Measurements from ENCODE around the gene PNPO.
"Not testable (repeated sequence)": the region's sequence is repeated elsewhere in the genome, so short reads cannot be mapped to it uniquely, and the experiment has no call there.

Gene PNPO

DNA sequence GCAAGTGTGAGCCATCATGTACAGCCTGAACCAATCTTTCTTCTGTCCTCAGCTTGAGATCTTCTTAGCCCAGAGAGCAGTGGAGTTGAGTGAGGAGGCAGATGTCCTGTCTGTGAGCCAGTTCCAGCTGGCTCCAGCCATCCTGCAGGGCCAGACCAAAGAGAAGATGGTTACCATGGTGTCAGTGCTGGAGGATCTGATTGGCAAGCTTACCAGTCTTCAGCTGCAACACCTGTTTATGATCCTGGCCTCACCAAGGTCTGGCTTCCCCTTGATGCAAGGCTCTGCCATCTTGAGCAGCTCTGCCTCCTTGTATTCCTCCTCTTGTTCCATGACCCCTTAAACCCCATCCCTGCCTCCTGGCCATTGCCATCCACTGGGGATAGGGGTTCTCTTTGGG is 39.2 kb downstream of the PNPO start:
- no peak for DNase-seq

DNA sequence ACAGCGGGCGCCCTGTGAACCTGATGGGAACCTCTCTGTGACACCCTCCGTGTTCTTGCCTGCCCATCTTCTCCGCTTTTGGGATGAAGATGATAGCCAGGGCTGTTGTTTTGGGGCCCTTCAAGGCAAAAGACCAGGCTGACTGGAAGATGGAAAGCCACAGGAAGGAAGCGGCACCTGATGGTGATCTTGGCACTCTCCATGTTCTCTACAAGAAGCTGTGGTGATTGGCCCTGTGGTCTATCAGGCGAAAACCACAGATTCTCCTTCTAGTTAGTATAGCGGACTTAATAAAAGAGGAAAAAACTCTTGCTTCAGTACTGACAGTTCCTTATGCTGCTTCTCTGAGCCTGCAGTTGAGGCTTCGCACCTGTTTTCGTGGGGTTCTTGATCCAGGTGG is 40.1 kb downstream of the PNPO start:
- no peak for DNase-seq

DNA sequence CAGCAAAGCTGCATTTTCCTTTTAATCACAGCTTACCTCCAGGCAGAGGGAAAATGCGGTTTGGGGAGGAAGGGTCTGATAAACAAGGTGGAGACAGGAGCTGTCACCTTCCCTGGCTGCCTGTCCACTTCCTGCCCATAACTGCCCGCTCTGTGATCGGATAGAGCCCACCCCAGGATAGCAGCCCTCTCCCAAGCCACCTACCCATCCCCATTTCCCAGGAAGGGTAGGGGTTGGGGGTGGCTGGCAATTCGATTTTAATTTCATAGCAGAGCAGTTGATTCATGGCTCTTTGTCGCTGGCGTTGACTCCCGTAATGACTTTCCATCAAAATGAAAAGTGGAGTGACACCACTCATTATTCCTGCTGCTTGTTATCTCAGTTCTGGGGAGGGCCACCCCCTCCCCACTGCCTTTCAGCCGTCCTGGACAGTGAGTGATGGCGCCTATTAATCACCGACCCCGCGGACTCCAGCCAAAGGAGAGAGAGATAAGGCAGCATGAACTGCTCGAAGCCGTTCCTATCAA is 40.8 kb downstream of the PNPO start:
- DNase-seq = no peak

DNA sequence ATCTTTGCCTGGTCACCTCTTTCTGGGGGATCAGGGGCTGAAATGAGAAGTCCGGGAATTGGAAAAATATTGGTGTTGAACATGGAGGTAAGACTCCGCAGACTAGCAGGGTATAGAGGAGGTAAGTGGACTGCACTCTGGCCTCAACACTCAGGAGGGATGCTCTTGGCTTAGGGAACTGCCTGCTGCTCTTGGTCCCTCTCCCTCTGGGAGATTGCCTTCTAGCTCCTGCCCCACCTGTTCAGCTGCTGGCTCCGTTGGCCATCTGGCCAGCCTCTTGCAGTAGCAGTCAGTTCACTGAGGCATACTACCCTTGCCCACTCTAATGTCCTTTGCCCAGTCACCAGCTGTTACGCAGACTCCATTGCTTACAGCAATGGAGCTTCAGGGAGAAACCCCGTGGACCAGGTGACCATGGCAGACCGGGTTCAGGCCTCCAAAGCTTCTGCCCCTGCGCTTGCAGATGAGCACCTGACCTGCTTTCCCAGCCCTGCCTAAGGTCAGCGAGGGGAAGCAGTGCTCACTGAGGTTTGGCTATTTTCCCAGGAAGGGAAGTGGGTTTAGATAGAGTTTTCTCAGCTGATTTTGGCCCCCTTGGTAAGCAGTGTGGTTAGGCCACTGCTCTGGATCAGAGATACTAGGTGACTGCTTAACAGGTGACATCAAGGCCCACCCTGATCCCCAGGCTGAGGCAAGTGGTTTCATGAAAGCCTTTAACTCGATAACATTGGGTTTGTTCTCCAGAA is 41.4 kb downstream of the PNPO start:
- no peak for DNase-seq

DNA sequence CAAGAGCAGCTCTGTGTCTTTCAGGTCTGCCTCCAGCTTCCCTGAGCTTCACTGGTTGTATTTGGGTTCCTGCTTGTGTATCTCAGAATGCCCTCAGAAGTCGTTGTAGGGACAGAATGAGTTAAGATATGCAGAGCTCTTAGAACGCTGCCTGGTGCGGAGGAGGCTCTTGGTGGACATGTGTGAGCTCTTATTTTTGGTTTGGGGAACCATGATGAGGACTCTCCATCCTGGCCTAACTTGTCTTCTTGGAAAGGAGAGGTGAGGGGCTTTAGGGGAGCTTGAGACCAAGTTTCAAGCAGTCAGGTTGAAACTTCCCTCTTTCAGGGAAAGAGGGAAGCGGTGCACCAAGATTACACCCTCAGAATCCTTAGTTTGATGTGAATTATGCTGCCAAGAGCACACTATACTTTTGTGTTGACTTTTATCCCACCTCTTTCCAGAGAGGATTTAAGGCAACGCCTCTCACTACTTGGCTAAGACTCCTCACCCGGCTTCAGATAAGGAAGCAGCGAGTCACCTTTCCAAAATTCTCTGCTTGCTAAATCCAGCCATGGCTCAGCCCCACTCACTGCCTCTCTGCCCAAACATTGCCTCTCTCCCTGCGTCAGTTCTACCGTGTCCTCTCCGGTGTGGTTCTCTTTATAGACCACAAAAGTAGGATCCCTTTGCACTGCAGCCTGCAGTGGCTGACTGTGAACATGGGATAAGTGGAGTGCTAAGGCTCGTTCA is 42.3 kb downstream of the PNPO start:
- no peak for DNase-seq

DNA sequence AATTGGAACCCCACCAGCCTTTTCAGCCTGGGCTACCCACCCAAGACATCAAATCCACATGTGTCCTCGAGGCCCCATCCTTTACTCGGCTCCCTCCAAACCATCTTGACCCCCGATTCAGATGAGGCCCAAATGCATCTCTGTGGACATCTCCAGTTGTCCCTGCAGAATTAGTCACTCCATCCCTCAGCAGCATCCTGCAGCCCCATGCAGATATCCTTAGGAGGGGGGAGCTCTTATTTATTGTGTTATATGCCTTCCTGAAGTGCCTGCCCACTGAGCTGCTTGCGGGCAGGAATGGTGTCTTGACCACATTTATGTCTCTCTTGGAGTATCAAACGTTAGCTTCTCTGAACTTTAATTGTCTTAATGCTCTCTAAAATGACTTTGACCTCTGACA is 45.1 kb downstream of the PNPO start:
- DNase-seq = no peak

DNA sequence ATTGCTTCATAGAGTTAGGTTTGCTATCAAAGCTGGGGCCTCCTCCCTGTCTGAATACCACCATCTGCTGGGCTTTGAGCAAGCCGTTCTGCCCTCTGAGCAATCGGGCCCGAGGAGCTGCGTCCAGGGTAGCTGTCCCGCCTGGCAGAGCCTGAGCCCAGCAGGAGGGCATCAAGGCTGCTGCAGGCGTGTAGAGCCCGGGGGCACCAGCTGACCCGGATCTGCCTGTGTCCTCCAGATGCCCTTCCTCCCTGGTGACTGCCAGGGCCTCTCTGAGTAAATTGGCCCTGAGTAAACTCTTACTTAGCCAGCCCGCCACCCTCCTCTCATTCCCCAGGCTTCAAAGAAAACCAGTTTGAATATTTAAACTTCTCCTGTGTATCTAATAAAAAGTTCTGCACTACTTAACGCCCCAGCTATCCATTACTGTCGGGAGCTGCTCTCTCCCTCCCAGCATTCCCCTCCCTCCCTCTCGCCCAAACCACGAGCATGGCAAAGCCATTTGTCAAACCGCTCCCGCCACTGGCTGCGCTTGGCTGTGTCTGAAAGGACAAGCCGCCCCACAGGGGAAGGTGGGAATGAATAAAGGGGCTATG is 46.0 kb downstream of the PNPO start:
- no peak for DNase-seq

DNA sequence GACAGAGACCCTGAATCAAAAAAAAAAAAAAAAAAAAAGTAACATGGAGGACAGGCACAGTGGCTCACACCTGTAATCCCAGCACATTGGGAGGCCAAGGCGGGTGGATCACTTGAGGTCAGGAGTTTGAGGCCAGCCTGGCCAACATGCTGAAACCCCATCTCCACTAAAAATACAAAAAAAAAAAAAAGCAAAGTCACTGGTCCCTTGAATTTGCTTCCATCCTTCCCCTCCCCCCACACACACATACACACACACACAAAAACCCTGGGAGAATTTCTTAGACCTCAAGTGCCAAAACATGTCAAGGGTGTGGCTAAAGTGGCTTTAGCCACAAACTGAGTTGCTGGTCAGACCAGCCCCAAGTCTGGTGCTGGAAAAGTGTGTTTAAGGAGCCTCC is 47.1 kb downstream of the PNPO start:
- not testable (repeated sequence) for DNase-seq

DNA sequence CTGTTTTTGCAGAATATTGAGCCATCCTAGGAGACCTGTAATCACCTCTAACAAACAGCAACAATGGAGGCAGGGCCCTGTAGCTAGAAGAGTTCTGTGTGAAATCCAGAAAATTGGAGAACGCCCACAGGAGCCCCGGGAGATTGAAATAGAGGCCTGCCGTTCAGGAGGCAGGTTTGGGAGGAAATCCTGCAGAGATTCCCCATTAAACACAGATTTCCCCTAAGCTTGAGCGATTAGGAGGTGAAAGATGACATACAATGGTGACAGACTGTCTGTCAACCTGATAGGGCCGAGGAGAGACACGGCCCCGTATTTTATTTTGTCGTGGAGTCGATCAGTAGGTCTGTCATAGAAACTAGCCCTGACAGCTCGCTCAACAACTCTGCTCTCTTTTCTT is 47.8 kb downstream of the PNPO start:
- no peak for DNase-seq

DNA sequence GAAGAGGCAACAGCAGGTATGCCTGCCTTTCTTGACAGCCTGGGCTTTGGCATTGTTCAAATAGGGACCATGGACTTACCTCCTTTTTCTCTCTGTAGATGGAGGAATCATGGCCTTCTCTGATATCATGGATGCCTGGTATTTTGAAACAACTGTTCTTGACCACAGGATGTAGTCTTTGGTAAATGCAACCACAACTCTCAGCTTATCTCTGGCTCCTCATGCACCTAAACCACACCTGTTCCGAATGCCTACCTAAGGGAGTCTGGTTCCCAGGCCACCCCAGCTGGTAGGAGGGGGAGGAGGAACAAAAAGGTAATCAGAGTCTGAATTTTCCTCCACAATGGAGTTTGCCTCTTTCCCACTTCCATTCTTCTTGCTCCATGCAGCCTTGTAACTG is 48.3 kb downstream of the PNPO start:
- no peak for DNase-seq

DNA sequence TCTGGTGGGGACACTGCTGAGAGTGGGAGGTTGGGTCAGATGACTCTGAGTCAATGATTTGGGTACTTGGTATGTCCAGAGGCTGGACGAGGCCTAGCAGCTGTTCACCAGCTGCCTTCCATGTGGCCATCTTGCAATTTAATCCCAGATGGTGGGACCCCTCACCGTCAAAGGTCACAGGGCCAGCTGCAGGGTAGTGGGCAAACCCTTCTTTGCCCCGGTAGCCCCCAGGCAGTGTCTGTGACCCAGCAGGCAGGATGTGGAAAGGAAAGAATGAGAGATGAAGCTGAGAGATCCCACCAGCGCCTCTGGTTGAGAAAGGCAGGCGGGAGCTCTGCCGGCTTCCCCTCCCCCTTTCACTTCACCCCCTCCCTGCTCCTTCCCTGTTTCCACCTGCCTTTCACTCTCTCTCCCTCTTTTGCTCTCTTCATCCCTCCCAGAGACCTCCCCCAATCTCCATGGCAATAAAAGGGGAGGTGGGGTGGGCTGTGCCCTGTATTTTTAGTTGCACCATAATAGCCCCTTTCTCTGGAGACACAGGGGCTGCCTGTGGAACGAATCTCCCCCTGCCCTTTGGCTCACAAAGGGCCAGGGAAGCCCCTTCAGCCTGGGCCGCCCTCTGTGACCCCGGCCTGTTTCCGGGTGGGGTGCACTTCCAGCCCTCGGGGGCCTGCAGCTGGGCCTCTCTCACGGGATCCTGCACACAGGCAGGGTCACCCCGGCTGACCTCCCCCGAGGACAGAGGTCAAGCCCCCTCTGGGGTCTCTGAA is 49.8 kb downstream of the PNPO start:
- no peak for DNase-seq

DNA sequence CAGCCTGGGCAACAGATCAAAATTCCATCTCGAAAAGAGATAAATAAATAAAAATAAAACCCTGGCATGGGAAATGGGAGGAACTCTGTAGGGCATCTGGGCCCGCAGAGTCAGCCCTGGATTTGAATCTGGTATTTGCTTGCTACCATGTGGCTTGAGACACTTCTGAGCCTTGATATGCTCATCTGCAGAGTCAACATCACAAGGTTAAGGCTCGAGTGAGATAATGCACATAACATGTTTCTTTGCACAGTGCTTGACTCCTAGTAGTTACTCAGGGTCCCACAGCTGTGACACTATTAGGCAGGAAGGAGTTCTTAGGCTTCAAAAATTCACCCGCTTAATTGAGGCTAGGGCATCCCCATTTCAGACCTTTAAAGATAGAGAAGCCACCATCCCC is 50.8 kb downstream of the PNPO start:
- no peak for DNase-seq

DNA sequence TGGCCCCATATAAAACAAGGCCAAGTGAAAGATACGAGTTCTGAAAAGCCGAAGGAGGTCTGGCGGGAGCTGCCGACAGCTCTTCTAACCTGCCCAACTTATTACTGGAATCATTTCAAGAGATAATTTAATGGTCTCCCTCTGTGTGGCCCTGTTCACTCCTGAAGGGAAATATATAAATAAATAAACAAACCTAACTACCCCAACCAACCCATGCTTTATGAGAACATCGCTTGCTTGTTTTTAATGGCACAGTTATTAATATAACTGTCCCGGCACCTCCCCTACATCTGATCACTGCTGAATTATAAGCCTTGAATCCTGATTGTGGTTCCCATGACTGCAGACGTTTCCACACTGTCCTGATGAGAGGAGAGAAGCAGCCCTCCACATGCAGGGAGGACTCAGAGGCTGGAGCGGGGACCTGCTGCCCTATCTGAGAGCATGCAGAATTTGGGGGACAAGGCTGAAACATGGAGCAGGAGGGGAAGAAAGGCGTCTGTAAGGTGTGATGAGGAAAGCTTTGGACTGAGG is 51.7 kb downstream of the PNPO start:
- DNase-seq = no peak

DNA sequence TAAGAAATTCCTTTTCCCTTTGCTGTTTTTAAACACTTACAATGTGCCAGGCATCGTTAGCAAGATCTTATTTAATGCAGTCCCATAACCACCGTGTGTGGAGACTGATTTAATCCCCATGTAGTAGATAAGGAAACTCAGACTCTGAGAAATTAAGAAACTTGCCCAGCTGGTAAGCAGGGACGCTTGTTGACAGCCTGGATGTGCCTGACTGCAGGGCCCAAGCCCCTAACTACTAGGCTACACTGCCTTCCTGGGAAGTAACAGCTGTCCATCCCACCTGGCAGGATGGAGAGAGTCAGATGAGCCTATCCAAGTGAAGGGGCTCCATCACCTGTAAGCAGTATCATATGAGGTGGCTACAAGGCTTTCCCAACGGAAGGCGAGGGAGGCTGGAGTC is 52.6 kb downstream of the PNPO start:
- DNase-seq = no peak

DNA sequence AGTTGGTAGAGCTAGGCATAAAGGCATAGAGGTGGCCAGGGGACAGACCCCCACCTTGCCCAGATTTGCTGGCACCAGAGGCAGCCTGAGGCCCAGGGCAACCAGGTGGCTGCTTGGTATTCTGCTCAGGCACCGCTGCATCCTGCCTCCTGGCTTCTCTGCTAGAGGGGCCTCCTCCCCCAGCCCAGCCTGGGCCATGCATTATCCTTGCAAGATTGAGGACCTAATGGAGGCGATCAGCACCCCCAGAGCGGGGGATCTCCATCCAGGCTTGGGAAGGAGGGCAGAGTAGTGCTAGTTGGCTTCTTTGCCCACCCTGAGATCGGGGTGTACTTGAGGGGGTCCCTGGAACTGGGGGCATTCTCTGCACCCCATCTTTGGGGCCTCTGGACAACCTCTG is 53.4 kb downstream of the PNPO start:
- no peak for DNase-seq

DNA sequence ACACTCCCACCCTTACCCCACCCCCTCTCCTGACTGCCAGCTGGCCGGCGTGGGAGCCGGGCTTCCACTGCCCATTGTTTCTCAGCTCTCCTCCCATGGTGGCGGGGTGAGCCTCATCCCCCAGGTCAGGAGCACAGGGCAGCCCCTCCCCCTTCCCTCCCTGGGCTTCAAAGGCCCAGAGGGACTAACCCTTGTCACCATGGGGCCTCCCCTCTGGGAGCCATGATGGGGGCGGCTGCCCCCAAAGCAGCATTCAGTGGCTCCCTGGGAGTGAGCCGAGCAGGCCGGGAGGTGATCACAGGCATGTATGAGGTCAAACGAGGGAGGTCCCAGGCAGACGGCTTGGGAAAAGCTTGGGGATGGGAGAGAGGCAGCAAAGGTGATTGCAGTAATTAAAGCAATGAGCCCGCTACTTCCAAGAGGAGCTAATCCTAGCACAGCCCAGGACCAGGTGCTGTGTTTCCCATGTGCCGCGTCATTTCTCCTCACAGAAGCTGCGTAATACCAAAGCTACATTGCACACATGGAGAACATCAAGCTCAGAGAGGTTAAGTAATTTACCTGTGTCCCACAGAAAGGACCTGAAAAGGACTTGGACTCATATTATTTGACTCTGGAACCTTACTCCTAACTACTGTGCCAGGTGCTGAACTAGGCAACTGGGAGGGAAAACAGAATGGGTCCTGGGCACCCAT is 54.0 kb downstream of the PNPO start:
- DNase-seq = no peak

DNA sequence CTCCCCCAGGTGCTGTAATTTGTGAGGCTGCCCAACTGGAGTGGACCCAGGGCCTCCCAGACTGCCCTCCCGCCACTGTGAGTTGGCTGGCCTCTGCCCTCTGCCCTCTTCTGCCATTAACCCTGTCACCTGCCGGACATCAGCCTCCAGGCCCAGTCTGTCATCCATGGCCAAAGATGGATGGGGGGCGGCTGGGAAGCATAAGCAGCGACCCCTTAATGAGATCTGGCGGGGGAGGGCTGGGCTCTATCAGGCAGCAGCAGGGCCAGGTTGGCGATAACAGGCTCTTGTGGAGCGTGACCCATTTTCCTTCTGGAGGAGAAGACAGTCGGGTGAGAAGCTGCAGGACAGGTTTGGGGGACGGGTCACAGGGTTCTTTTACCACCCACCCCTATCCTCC is 54.8 kb downstream of the PNPO start:
- no peak for DNase-seq

DNA sequence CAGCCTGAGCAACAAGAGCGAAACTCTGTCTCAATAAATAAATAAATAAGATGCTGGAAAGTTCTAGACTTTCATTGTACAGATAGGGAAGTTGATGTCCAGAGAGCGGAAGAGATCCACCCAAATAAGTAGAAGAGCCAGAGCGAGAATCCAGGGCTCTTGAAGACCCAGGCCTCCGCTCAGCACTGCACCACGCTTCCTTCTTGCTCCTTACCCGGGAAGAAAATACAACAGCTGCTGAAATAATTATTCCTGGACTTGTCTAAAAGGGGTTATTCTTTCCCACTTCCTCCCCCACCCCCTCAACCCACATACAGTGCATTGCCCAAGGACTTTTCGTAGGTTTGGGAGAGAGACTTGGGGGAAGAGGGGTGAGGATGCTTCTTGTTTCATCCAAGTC is 56.2 kb downstream of the PNPO start:
- DNase-seq = no peak

DNA sequence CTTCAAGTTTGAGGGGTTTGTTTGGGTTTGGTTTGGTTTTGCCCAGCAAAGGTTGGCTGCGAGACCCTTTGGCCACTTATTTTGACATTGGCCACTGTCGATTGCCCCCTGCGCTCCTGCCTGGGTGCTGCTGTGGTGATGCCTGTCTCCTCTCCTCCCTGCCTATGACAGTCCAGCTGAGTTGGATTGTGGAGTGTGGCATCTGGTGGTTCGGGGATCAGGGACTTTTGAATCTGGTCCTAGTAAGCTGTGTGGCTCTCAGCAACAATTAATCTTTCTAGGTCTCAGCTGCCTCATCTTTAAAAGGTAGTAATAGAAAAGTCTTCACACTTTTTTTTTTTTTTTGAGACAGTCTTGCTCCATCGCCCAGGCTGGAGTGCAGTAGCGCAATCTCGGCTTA is 56.7 kb downstream of the PNPO start:
- DNase-seq = no peak
